ENCODE results near the gene MYMX. TPM values are rescaled to one million over a fixed set of nuclear protein-coding genes. Genes with fewer than 3 reads are reported as not detected.
"Not testable (repeated sequence)": the region's sequence is repeated elsewhere in the genome, so short reads cannot be mapped to it uniquely, and the experiment has no call there.

Gene MYMX
- polyA plus RNA-seq, 3 donors: 1.2 to 20.5 (median 2.1) TPM

GRCh38 chr6:44183783-44184182 is 32.9 kb upstream of the MYMX start:
- no peak overlapping the region for H3K27ac ChIP-seq (ENCODE audit: low read depth, low read length)
- 74 to 75% (median 75%) methylated on average over 8 to 9 of the region's 9 CpGs for WGBS, 3 donors

- H3K27ac ChIP-seq (ENCODE audit: low read depth, low read length): not testable (repeated sequence)
- 77 to 84% (median 82%) methylated on average over 7 of the region's 7 CpGs for WGBS, 3 donors
Observed at GRCh38 chr6:44185356-44185755, 31.4 kb upstream of the MYMX start.

GRCh38 chr6:44185953-44186634 is 30.6 kb upstream of the MYMX start:
- 35 to 62% (median 43%) methylated on average over 9 of the region's 9 CpGs for WGBS, 3 donors
- H3K27ac ChIP-seq (ENCODE audit: low read depth, low read length): no peak overlapping the region

GRCh38 chr6:44186635-44187025 is 30.1 kb upstream of the MYMX start:
- WGBS, 3 donors: 69 to 81% (median 75%) methylated on average over 7 of the region's 7 CpGs
- H3K27ac ChIP-seq (ENCODE audit: low read depth, low read length): no peak overlapping the region

- no peak overlapping the region for H3K27ac ChIP-seq (ENCODE audit: low read depth, low read length)
- WGBS, 3 donors: 67 to 89% (median 78%) methylated on average over 2 of the region's 2 CpGs
Observed at GRCh38 chr6:44188819-44189218, 27.9 kb upstream of the MYMX start.

GRCh38 chr6:44189257-44189656 is 27.5 kb upstream of the MYMX start:
- 70 to 87% (median 87%) methylated on average over 2 of the region's 2 CpGs for WGBS, 3 donors
- no peak overlapping the region for H3K27ac ChIP-seq (ENCODE audit: low read depth, low read length)

- 28 to 35% (median 31%) methylated on average over 2 of the region's 2 CpGs for WGBS, 3 donors
Observed at GRCh38 chr6:44190715-44191114, 26.0 kb upstream of the MYMX start.

GRCh38 chr6:44192428-44193041 is 24.2 kb upstream of the MYMX start:
- 32 to 59% (median 39%) methylated on average over 10 of the region's 10 CpGs for WGBS, 3 donors
- no peak overlapping the region for H3K27ac ChIP-seq (ENCODE audit: low read depth, low read length)

More at GRCh38 chr6:44190715-44191114, 26.0 kb upstream of the MYMX start:
- H3K27ac ChIP-seq (ENCODE audit: low read depth, low read length): no peak overlapping the region

- WGBS, 3 donors: 95 to 97% (median 96%) methylated on average over 8 of the region's 8 CpGs
- no peak overlapping the region for H3K27ac ChIP-seq (ENCODE audit: low read depth, low read length)
Observed at GRCh38 chr6:44193307-44193910, 23.3 kb upstream of the MYMX start.

GRCh38 chr6:44194326-44194725 is 22.4 kb upstream of the MYMX start:
- WGBS, 3 donors: 78 to 90% (median 79%) methylated on average over 5 of the region's 5 CpGs
- H3K27ac ChIP-seq (ENCODE audit: low read depth, low read length): no peak overlapping the region

- H3K27ac ChIP-seq (ENCODE audit: low read depth, low read length): not testable (repeated sequence)
- 93 to 95% (median 94%) methylated on average over 11 of the region's 11 CpGs for WGBS, 3 donors
Observed at GRCh38 chr6:44196351-44196750, 20.4 kb upstream of the MYMX start.

GRCh38 chr6:44198684-44199083 is 18.0 kb upstream of the MYMX start:
- WGBS, 3 donors: 82 to 88% (median 86%) methylated on average over 3 of the region's 3 CpGs
- H3K27ac ChIP-seq (ENCODE audit: low read depth, low read length): no peak overlapping the region

- H3K27ac ChIP-seq (ENCODE audit: low read depth, low read length): no peak overlapping the region
- 88 to 95% (median 94%) methylated on average over 4 of the region's 4 CpGs for WGBS, 3 donors
Observed at GRCh38 chr6:44199883-44200282, 16.8 kb upstream of the MYMX start.

- H3K27ac ChIP-seq (ENCODE audit: low read depth, low read length): no peak overlapping the region
- WGBS, 3 donors: 75 to 88% (median 87%) methylated on average over 3 of the region's 3 CpGs
Observed at GRCh38 chr6:44201200-44201599, 15.5 kb upstream of the MYMX start.

GRCh38 chr6:44201638-44202303 is 15.0 kb upstream of the MYMX start:
- WGBS, 3 donors: 64 to 83% (median 70%) methylated on average over 11 of the region's 11 CpGs
- no peak overlapping the region for H3K27ac ChIP-seq (ENCODE audit: low read depth, low read length)

- no peak overlapping the region for H3K27ac ChIP-seq (ENCODE audit: low read depth, low read length)
- 63 to 72% (median 70%) methylated on average over 4 of the region's 4 CpGs for WGBS, 3 donors
Observed at GRCh38 chr6:44202332-44202971, 14.3 kb upstream of the MYMX start.

- no peak overlapping the region for H3K27ac ChIP-seq (ENCODE audit: low read depth, low read length)
- WGBS, 3 donors: 52 to 75% (median 74%) methylated on average over 11 of the region's 11 CpGs
Observed at GRCh38 chr6:44202972-44203750, 13.6 kb upstream of the MYMX start.

- H3K27ac ChIP-seq (ENCODE audit: low read depth, low read length): no peak overlapping the region
- 88 to 91% (median 88%) methylated on average over 6 of the region's 6 CpGs for WGBS, 3 donors
Observed at GRCh38 chr6:44203955-44204354, 12.8 kb upstream of the MYMX start.

Measured in adipose tissue (tissue), 3 donors.